ENCODE measurements around the gene GFOD2. TPM values are rescaled to one million over a fixed set of nuclear protein-coding genes. Genes with fewer than 3 reads are reported as not detected.

Gene GFOD2
- total RNA-seq, 1 experiment from 2014 or later, result 13.4 TPM

DNA sequence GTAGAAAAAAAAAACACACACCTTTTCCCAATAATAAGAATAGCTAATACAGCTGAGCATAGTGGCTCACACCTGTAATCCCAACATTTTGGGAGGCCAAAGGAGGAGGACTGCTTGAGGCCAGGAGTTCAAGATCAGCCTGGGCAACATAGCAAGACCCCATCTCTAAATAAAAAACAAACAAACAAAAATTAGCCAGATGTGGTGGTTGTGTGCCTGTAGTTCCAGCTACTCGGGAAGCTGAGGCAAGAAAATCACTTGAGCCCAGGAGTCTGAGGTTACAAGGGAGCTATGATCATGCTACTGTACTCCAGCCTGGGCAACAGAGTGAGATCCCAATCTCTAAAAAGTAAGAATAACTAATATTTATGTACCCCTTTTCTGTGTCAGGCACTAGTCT lies 42.8 kb upstream of the GFOD2 start:
- H3K9me3 ChIP-seq, result no peaks in the 10 kb centered on the region
- Mint-ChIP-seq H3K27ac (ENCODE audit: unreplicated experiment) (no peak overlapping the region), H3K36me3 (ENCODE audit: insufficient read depth, unreplicated experiment) (peaks cover 28% of the 10 kb centered on the region), H3K27me3 (ENCODE audit: insufficient read depth, unreplicated experiment) (no peaks in the 10 kb centered on the region), H3K4me3 (ENCODE audit: unreplicated experiment) (no peak overlapping the region), H3K4me1 (ENCODE audit: low read depth, unreplicated experiment) (no peaks in the 10 kb centered on the region), H3K9me3 (ENCODE audit: unreplicated experiment) (no peaks in the 10 kb centered on the region)
- intact Hi-C loops (cut with micrococcal nuclease; ENCODE audit: unreplicated experiment), result no loop called here
- H3K4me3 ChIP-seq (ENCODE audit: low read depth, low read length), result no peak overlapping the region
- ChIA-PET POLR2A (no interaction called here), CTCF (interaction anchor here (0.6 to 0.7 kb wide), 2 partner anchors 16 to 45 kb away, joined by 3 read pairs; partner anchors contain the start of gene TSNAXIP1)
- no peak for DNase-seq
- peaks cover 4% of the 10 kb centered on the region for H3K36me3 ChIP-seq (ENCODE audit: control insufficient read depth, insufficient read depth, low read length)
- TF ChIP-seq, protein P1, sequence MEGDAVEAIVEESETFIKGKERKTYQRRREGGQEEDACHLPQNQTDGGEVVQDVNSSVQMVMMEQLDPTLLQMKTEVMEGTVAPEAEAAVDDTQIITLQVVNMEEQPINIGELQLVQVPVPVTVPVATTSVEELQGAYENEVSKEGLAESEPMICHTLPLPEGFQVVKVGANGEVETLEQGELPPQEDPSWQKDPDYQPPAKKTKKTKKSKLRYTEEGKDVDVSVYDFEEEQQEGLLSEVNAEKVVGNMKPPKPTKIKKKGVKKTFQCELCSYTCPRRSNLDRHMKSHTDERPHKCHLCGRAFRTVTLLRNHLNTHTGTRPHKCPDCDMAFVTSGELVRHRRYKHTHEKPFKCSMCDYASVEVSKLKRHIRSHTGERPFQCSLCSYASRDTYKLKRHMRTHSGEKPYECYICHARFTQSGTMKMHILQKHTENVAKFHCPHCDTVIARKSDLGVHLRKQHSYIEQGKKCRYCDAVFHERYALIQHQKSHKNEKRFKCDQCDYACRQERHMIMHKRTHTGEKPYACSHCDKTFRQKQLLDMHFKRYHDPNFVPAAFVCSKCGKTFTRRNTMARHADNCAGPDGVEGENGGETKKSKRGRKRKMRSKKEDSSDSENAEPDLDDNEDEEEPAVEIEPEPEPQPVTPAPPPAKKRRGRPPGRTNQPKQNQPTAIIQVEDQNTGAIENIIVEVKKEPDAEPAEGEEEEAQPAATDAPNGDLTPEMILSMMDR (IDR thresholded peaks at IDR 0.05; ENCODE audit: insufficient read depth in 1 of 2, low read depth in 1 of 2, low read length in 1 of 2, severe bottlenecking in 1 of 2, unreplicated experiment in 1 of 2), result no peak
- no peaks in the 10 kb centered on the region for H3K4me1 ChIP-seq
- H3K27me3 ChIP-seq (replicated peaks; ENCODE audit: control insufficient read depth, insufficient read depth, low read length), result no peaks in the 10 kb centered on the region
- BruUV-seq (replicated peaks), result no TSS peak

DNA sequence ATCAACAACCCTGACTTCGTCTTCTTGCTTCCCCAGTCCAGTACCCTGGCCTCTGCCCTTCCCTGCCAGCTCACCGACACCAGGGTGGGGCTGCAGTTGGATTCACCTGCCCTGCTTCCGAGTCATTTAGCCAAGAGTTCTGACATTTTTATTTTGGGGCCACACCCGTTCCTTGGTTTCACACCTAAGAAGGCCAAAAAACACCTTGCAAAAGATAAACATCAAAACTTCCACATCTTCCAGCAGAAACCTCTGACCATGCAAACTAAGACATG lies 41.8 kb upstream of the GFOD2 start:
- Histone ChIP-seq H3K36me3 (ENCODE audit: control insufficient read depth, insufficient read depth, low read length) (peaks cover 4% of the 10 kb centered on the region), H3K27me3 (replicated peaks; ENCODE audit: control insufficient read depth, insufficient read depth, low read length) (no peaks in the 10 kb centered on the region), H3K4me3 (ENCODE audit: low read depth, low read length) (no peak overlapping the region), H3K9me3 (no peaks in the 10 kb centered on the region), H3K4me1 (no peaks in the 10 kb centered on the region)
- DNase-seq, result no peak
- ChIA-PET CTCF (no interaction called here), POLR2A (no interaction called here)
- no TSS peak for BruUV-seq (replicated peaks)
- Mint-ChIP-seq H3K27me3 (ENCODE audit: insufficient read depth, unreplicated experiment) (no peaks in the 10 kb centered on the region), H3K27ac (ENCODE audit: unreplicated experiment) (no peak overlapping the region), H3K36me3 (ENCODE audit: insufficient read depth, unreplicated experiment) (peaks cover 28% of the 10 kb centered on the region), H3K4me1 (ENCODE audit: low read depth, unreplicated experiment) (no peaks in the 10 kb centered on the region), H3K9me3 (ENCODE audit: unreplicated experiment) (no peaks in the 10 kb centered on the region), H3K4me3 (ENCODE audit: unreplicated experiment) (no peak overlapping the region)
- intact Hi-C loops (cut with micrococcal nuclease; ENCODE audit: unreplicated experiment), result no loop called here
- TF ChIP-seq, protein P1 (IDR thresholded peaks at IDR 0.05; ENCODE audit: insufficient read depth in 1 of 2, low read depth in 1 of 2, low read length in 1 of 2, severe bottlenecking in 1 of 2, unreplicated experiment in 1 of 2), result no peak

DNA sequence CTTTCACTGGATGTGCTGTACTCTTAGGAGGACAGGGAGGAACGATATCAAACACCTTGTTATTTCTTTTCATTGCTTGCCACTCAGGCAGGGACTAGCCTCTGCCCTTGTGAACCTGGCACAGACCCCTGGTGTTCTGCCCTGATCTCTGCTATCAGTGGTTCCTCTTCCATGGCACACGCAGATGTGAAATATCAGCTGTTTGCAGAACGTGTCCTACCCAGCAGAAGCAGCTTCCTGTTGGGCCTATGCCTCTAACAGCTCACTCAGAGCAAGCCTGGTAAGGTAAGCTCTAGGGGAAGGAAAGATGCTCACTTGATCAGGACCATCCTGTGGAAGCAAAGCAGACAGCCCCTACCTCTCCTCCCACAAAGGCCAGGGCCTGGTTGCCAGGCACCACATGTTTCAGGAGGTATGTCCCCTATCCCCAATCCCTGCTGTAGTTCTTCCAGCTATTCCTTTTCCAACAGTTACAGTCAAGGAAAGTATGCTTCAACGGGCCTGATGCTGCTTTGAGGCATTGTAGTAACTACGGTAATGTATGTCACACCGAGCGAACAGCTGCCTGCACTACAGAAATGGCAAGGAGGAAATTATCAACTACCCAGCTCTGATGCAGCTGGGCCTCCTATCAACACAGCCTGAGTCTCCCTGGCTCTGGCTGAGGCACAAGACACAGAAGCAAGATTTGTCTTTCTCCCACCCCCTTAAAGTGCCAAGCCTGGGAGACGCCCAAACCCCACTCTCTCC lies 41.3 kb upstream of the GFOD2 start:
- CTCF ChIA-PET, result no interaction called here

More for the DNA sequence above, 41.3 kb upstream of the GFOD2 start:
- DNase-seq, result no peak
- H3K4me3 Mint-ChIP-seq (ENCODE audit: unreplicated experiment), result no peak overlapping the region
- peaks cover 28% of the 10 kb centered on the region for H3K36me3 Mint-ChIP-seq (ENCODE audit: insufficient read depth, unreplicated experiment)
- TF ChIP-seq, protein P1 (IDR thresholded peaks at IDR 0.05; ENCODE audit: insufficient read depth in 1 of 2, low read depth in 1 of 2, low read length in 1 of 2, severe bottlenecking in 1 of 2, unreplicated experiment in 1 of 2), result no peak
- H3K9me3 Mint-ChIP-seq (ENCODE audit: unreplicated experiment), result no peaks in the 10 kb centered on the region
- H3K4me3 ChIP-seq (ENCODE audit: low read depth, low read length), result no peak overlapping the region
- POLR2A ChIA-PET, result no interaction called here
- no peaks in the 10 kb centered on the region for H3K9me3 ChIP-seq
- H3K27ac Mint-ChIP-seq (ENCODE audit: unreplicated experiment), result no peak overlapping the region
- BruUV-seq (replicated peaks), result no TSS peak
- intact Hi-C loops (cut with micrococcal nuclease; ENCODE audit: unreplicated experiment), result no loop called here
- peaks cover 4% of the 10 kb centered on the region for H3K36me3 ChIP-seq (ENCODE audit: control insufficient read depth, insufficient read depth, low read length)
- H3K27me3 ChIP-seq (replicated peaks; ENCODE audit: control insufficient read depth, insufficient read depth, low read length), result no peaks in the 10 kb centered on the region
- H3K4me1 ChIP-seq, result no peaks in the 10 kb centered on the region
- H3K4me1 Mint-ChIP-seq (ENCODE audit: low read depth, unreplicated experiment), result no peaks in the 10 kb centered on the region
- H3K27me3 Mint-ChIP-seq (ENCODE audit: insufficient read depth, unreplicated experiment), result no peaks in the 10 kb centered on the region
